HG02610 (cell line): ENCODE measurements around the gene CFAP97D1.

ENCODE experiments used
- ATAC-seq: cut with Tn5 transposase; IDR thresholded peaks from one replicate; pipeline ENCODE4 v1.9.1; 2021; ENCODE audit warnings: mild to moderate bottlenecking, moderate library complexity; ENCODE audit not compliant: unreplicated experiment

The CFAP97D1 gene

GRCh38 chr17:43767713-43768059, 12.5 kb upstream of the CFAP97D1 start:
- ATAC-seq = no peak

GRCh38 chr17:43768382-43768781, 11.9 kb upstream of the CFAP97D1 start:
- ATAC-seq = no peak

- no peak for ATAC-seq
Measured at GRCh38 chr17:43768943-43769342, 11.3 kb upstream of the CFAP97D1 start.

- ATAC-seq = no peak
Measured at GRCh38 chr17:43769426-43769825, 10.8 kb upstream of the CFAP97D1 start.

- ATAC-seq = no peak
Measured at GRCh38 chr17:43769859-43770258, 10.4 kb upstream of the CFAP97D1 start.

GRCh38 chr17:43770957-43771356, 9.3 kb upstream of the CFAP97D1 start:
- no peak for ATAC-seq

GRCh38 chr17:43771463-43771862, 8.8 kb upstream of the CFAP97D1 start:
- ATAC-seq = no peak

GRCh38 chr17:43772877-43773648, 7.2 kb upstream of the CFAP97D1 start:
- no peak for ATAC-seq

GRCh38 chr17:43774304-43775250, 5.7 kb upstream of the CFAP97D1 start:
- ATAC-seq = no peak

- peak; percentile 78 for ATAC-seq
Measured at GRCh38 chr17:43778337-43779144, 1.7 kb upstream of the CFAP97D1 start, which contains the start of gene DUSP3. Gene DUSP3 (minus strand): TSS chr17:43778977. CDS start chr17:43778924, 53 bp downstream.

- ATAC-seq = no peak
Measured at GRCh38 chr17:43779145-43780125, 800 bp upstream of the CFAP97D1 start.

- no peak for ATAC-seq
Measured at GRCh38 chr17:43782913-43783680, 2.9 kb downstream of the CFAP97D1 start.

- no peak for ATAC-seq
Measured at GRCh38 chr17:43784068-43784467, 3.8 kb downstream of the CFAP97D1 start.

- no peak for ATAC-seq
Measured at GRCh38 chr17:43784628-43785101, 4.4 kb downstream of the CFAP97D1 start.

GRCh38 chr17:43787728-43788127, 7.5 kb downstream of the CFAP97D1 start:
- no peak for ATAC-seq

GRCh38 chr17:43788540-43788939, 8.3 kb downstream of the CFAP97D1 start:
- no peak for ATAC-seq

- ATAC-seq = no peak
Measured at GRCh38 chr17:43789482-43789881, 9.2 kb downstream of the CFAP97D1 start.

- no peak for ATAC-seq
Measured at GRCh38 chr17:43790311-43790940, 10.2 kb downstream of the CFAP97D1 start.
